Measurements from ENCODE around the gene ESPN.

The ESPN gene

DNA sequence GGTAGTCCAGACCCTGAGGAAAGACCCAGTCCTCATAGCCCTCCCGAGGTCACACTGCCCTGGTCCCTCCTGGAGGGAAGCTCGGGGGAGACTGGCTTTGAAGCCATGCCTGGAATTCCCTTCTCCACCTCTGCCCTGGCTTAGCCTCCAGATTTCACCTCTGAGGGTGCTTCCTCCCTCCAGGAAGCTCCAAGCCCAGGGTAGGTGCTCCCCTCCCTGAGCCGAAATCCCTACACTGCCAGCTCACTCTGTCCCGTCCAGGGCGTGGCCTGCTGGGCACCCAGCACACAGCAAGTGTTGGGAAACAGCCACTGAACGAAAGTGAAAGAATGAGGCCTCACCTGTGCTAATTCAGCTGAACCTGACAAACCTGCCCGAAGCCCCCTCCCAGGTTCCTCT is 47.4 kb downstream of the ESPN start:
- Histone ChIP-seq H3K27ac (ENCODE audit: low read depth, low read length) (no peak overlapping the region), H3K36me3 (ENCODE audit: control insufficient read depth in 5 of 5, insufficient read depth in 5 of 5, low read length in 5 of 5) (peaks cover 0 to 81% (median 75%) of the 10 kb centered on the region in 5 donors), H3K9me3 (ENCODE audit: control insufficient read depth in 5 of 5, low read length in 5 of 5) (no peaks in the 10 kb centered on the region), H3K4me1 (ENCODE audit: control insufficient read depth in 5 of 5, insufficient read depth in 5 of 5, low read length in 5 of 5) (no peaks in the 10 kb centered on the region), H3K9ac (ENCODE audit: low read length in 5 of 5) (no peak overlapping the region), H3K4me3 (ENCODE audit: low read depth in 1 of 5, low read length in 5 of 5) (no peak overlapping the region), H3K27me3 (ENCODE audit: control insufficient read depth in 5 of 5, insufficient read depth in 4 of 5, low read length in 5 of 5) (no peaks in the 10 kb centered on the region)

DNA sequence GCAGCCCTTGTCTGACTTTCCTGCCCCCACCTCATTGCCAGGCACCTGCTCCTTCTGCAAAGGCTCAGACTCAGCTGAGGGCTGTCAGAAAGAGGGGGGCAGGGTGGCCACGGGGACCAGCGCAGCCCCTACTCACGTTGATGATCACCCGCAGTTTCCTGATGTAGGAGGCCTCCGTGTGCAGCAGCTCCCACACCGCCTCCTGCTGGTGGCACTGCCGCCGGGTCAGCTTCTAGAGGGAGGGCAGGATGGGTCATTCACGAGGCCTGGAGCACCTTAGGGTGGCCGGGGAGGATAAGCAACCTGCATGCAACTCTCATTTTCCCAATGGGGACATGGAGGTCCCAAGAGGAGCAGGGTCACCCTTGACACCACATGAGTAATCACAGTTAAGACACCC is 47.8 kb downstream of the ESPN start:
- Histone ChIP-seq H3K4me1 (ENCODE audit: control insufficient read depth in 5 of 5, insufficient read depth in 5 of 5, low read length in 5 of 5) (no peaks in the 10 kb centered on the region), H3K4me3 (ENCODE audit: low read depth in 1 of 5, low read length in 5 of 5) (no peak overlapping the region), H3K27me3 (ENCODE audit: control insufficient read depth in 5 of 5, insufficient read depth in 4 of 5, low read length in 5 of 5) (no peaks in the 10 kb centered on the region), H3K27ac (ENCODE audit: low read depth, low read length) (no peak overlapping the region), H3K9me3 (ENCODE audit: control insufficient read depth in 5 of 5, low read length in 5 of 5) (no peaks in the 10 kb centered on the region), H3K9ac (ENCODE audit: low read length in 5 of 5) (no peak overlapping the region), H3K36me3 (ENCODE audit: control insufficient read depth in 5 of 5, insufficient read depth in 5 of 5, low read length in 5 of 5) (peaks cover 0 to 81% (median 75%) of the 10 kb centered on the region in 5 donors)

DNA sequence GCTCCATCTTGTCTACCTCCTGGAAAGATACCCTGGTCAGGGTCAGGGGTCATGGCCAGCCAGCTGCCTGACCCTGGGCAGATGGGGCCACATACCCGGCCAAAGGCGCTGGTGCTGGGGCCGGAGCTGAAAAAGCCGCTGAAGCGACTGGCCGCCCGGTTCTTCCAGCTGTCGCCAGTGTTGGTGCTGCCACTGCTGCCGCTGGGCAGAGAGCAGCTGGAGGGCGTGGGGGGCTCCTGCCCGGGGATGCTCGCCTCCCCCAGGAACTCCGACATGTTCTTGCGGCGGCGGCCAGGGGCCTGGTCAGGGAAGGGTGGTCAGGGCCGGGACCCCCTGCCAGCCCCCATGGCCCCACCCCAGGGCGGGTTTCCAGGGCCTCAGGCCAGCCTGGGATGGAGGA is 48.6 kb downstream of the ESPN start:
- Histone ChIP-seq H3K9ac (ENCODE audit: low read length in 5 of 5) (no peak overlapping the region), H3K4me1 (ENCODE audit: control insufficient read depth in 5 of 5, insufficient read depth in 5 of 5, low read length in 5 of 5) (no peaks in the 10 kb centered on the region), H3K4me3 (ENCODE audit: low read depth in 1 of 5, low read length in 5 of 5) (no peak overlapping the region), H3K27me3 (ENCODE audit: control insufficient read depth in 5 of 5, insufficient read depth in 4 of 5, low read length in 5 of 5) (no peaks in the 10 kb centered on the region), H3K36me3 (ENCODE audit: control insufficient read depth in 5 of 5, insufficient read depth in 5 of 5, low read length in 5 of 5) (peaks cover 0 to 78% (median 69%) of the 10 kb centered on the region in 5 donors), H3K27ac (ENCODE audit: low read depth, low read length) (no peak overlapping the region), H3K9me3 (ENCODE audit: control insufficient read depth in 5 of 5, low read length in 5 of 5) (no peaks in the 10 kb centered on the region)

DNA sequence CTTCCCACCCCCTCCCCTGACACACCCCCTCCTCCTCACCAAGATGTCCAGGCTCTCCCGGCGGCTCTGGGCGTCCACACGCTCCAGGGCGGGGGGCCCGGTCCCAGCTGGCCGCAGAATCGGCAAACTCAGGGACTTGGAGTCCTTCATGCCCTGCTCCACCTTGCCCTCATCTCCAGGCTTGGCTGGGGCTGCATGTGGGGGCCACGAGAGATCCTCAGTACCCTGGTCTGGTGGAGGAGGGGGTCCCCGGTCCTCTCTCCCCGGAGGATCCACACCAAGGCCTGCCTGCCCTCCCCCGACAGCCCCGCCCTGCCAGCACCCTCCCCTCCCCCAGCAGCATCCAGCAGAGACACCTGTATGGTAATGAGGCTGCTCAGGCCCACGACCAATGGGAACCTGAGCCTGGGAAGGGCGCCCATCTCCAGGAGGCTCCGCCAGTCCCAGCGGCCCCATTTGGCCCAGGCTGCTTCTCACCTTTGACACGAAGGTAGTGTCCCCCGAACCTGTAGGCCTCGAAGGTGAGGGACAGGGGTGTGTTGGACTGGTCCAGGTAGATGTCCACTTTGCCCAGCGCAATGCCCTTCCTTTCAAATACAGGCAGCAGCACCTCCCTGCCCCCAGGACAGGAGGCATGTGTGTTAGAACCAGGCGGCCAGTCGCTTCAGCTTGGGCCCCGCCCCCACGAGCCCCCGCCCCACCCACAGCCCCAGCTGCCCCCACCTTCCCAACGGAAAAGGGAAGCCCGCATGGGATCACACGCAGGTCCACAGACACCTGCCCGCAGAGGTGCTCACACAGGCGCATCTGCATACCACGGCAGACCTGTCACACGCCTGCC is 49.6 kb downstream of the ESPN start:
- Histone ChIP-seq H3K36me3 (ENCODE audit: control insufficient read depth in 5 of 5, insufficient read depth in 5 of 5, low read length in 5 of 5) (peaks cover 0 to 67% (median 58%) of the 10 kb centered on the region in 5 donors), H3K9ac (ENCODE audit: low read length in 5 of 5) (no peak overlapping the region), H3K4me3 (ENCODE audit: low read depth in 1 of 5, low read length in 5 of 5) (no peak overlapping the region), H3K27me3 (ENCODE audit: control insufficient read depth in 5 of 5, insufficient read depth in 4 of 5, low read length in 5 of 5) (no peaks in the 10 kb centered on the region), H3K9me3 (ENCODE audit: control insufficient read depth in 5 of 5, low read length in 5 of 5) (no peaks in the 10 kb centered on the region), H3K4me1 (ENCODE audit: control insufficient read depth in 5 of 5, insufficient read depth in 5 of 5, low read length in 5 of 5) (no peaks in the 10 kb centered on the region), H3K27ac (ENCODE audit: low read depth, low read length) (no peak overlapping the region)

DNA sequence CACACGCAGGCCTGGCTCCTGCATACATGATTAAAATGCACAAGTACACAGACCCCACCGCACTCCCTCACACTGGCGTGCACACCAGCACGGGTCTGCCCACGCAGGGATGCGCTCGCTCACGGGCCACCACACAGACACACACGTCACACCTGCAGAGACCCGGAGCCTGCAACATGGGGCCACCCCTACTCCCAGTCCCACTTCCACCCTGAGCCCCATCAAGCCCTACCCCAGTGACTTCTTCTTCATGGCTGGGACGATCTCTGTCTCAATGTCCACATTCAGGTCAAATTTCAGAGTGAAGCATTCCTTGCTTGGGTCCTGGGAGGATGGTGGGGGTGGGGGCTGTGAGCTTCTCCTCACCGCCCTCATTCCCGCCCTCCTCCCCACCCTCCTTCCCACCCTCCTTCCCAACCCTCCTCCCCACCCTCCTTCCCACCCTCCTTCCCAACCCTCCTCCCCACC is 50.3 kb downstream of the ESPN start:
- no peak overlapping the region for H3K4me3 ChIP-seq (ENCODE audit: low read depth in 1 of 5, low read length in 5 of 5)
- no peak overlapping the region for H3K9ac ChIP-seq (ENCODE audit: low read length in 5 of 5)
- H3K27ac ChIP-seq (ENCODE audit: low read depth, low read length), result no peak overlapping the region
- H3K4me1 ChIP-seq (ENCODE audit: control insufficient read depth in 5 of 5, insufficient read depth in 5 of 5, low read length in 5 of 5), result no peaks in the 10 kb centered on the region
- H3K27me3 ChIP-seq (ENCODE audit: control insufficient read depth in 5 of 5, insufficient read depth in 4 of 5, low read length in 5 of 5), result no peaks in the 10 kb centered on the region
- H3K9me3 ChIP-seq (ENCODE audit: control insufficient read depth in 5 of 5, low read length in 5 of 5), result no peaks in the 10 kb centered on the region
- peaks cover 0 to 61% (median 52%) of the 10 kb centered on the region in 5 donors for H3K36me3 ChIP-seq (ENCODE audit: control insufficient read depth in 5 of 5, insufficient read depth in 5 of 5, low read length in 5 of 5)

DNA sequence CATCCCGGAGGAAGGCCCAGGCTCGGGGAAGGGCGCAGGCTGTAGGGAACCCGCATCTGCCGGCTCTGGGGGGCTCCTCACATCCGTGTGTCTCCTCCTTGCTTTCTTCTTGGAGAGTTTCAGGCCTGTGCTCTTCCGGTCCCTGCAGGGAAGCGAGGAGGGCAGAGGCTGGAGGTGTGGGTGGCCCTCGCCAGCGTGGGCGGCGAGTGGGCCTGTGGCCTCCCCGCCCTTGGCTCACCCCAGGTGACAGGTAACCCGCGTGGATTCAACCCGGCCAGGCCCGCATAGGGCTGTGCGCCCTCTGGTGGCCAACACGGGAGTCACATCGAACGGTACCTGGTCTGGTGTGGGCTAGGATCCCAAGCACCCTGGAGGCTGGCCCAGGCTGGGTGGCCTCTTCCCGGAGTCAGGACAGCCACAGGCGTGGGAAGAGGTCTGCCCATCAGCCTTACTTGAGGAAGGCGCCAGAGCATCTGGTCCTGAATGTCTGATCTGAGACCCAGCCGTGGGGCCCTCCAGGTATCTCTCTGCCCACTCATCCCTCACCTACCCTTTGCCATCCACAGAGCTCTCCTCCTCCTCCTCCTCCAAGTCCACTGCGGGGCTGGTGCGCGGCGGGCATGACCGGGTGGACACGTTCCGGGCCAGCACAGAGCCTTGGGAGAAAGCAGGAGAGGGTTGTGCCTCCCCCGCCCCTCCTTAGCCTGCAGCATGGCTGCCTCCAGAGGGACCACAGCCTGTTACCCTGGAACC is 51.0 kb downstream of the ESPN start:
- Histone ChIP-seq H3K27ac (ENCODE audit: low read depth, low read length) (no peak overlapping the region), H3K36me3 (ENCODE audit: control insufficient read depth in 5 of 5, insufficient read depth in 5 of 5, low read length in 5 of 5) (peaks cover 0 to 54% (median 45%) of the 10 kb centered on the region in 5 donors), H3K9me3 (ENCODE audit: control insufficient read depth in 5 of 5, low read length in 5 of 5) (no peaks in the 10 kb centered on the region), H3K4me3 (ENCODE audit: low read depth in 1 of 5, low read length in 5 of 5) (no peak overlapping the region), H3K9ac (ENCODE audit: low read length in 5 of 5) (no peak overlapping the region), H3K27me3 (ENCODE audit: control insufficient read depth in 5 of 5, insufficient read depth in 4 of 5, low read length in 5 of 5) (no peaks in the 10 kb centered on the region), H3K4me1 (ENCODE audit: control insufficient read depth in 5 of 5, insufficient read depth in 5 of 5, low read length in 5 of 5) (no peaks in the 10 kb centered on the region)

DNA sequence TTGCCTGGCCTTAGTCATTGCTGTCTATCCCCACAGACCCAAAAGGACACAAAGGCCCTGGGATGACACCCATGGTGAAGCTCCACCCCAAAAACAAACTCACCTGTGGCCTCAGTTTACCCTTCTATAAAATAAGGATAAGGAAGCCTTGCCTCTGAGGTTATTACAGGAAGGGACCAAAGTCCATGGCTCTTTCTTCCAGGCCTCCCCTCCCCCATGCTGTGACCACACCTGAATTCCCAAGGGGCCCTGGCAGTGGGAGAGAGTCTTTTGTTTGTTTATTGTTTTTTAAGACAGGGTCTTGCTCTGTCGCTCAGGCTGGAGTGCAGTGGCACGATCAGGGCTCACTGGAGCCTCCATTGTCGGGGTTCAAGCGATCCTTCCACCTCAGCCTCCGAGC is 51.9 kb downstream of the ESPN start:
- Histone ChIP-seq H3K4me1 (ENCODE audit: control insufficient read depth in 5 of 5, insufficient read depth in 5 of 5, low read length in 5 of 5) (no peaks in the 10 kb centered on the region), H3K9ac (ENCODE audit: low read length in 5 of 5) (no peak overlapping the region), H3K9me3 (ENCODE audit: control insufficient read depth in 5 of 5, low read length in 5 of 5) (no peaks in the 10 kb centered on the region), H3K27ac (ENCODE audit: low read depth, low read length) (no peak overlapping the region), H3K4me3 (ENCODE audit: low read depth in 1 of 5, low read length in 5 of 5) (no peak overlapping the region), H3K27me3 (ENCODE audit: control insufficient read depth in 5 of 5, insufficient read depth in 4 of 5, low read length in 5 of 5) (no peaks in the 10 kb centered on the region), H3K36me3 (ENCODE audit: control insufficient read depth in 5 of 5, insufficient read depth in 5 of 5, low read length in 5 of 5) (peaks cover 0 to 47% (median 37%) of the 10 kb centered on the region in 5 donors)

DNA sequence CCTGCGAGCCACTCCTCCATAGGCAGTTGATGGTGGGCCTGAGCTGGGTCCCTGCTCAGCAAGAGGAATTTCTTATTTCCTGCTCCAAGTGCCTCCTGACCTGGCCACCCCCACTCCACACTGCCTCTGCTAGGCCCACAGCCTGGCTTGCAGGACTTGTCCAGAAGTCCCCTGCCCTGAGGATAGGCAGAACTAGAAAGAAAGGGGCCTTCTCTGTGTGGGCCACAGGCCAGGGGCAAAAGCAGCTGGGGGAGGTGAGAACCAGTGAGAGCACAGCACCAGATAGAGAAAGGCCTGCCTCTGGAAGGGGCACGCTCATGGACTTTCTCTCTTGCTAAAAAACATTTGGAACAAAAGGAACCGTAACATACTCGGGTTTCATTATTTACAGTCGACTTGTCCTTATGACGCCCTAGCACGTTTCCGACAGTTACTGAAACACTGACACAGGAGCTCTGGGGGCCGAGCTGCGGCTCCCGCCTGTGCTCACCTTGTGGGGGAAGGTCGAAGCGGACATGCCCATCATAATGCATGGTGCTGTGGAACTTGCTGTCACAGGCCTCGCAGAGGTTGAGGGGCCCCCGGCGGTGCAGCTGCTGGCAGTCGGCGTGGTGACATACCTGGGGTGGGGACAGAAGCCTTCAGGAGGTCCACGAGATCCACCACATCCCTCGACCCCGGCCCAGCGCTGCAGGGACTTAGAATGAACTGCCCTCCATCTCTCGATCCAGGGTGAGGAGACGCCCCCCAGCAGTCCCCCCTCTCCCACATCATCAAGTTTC is 52.7 kb downstream of the ESPN start:
- no peak overlapping the region for H3K9ac ChIP-seq (ENCODE audit: low read length in 5 of 5)
- no peaks in the 10 kb centered on the region for H3K27me3 ChIP-seq (ENCODE audit: control insufficient read depth in 5 of 5, insufficient read depth in 4 of 5, low read length in 5 of 5)
- peaks cover 0 to 40% (median 30%) of the 10 kb centered on the region in 5 donors for H3K36me3 ChIP-seq (ENCODE audit: control insufficient read depth in 5 of 5, insufficient read depth in 5 of 5, low read length in 5 of 5)
- no peaks in the 10 kb centered on the region for H3K9me3 ChIP-seq (ENCODE audit: control insufficient read depth in 5 of 5, low read length in 5 of 5)
- H3K27ac ChIP-seq (ENCODE audit: low read depth, low read length), result no peak overlapping the region
- no peaks in the 10 kb centered on the region for H3K4me1 ChIP-seq (ENCODE audit: control insufficient read depth in 5 of 5, insufficient read depth in 5 of 5, low read length in 5 of 5)
- H3K4me3 ChIP-seq (ENCODE audit: low read depth in 1 of 5, low read length in 5 of 5), result no peak overlapping the region

DNA sequence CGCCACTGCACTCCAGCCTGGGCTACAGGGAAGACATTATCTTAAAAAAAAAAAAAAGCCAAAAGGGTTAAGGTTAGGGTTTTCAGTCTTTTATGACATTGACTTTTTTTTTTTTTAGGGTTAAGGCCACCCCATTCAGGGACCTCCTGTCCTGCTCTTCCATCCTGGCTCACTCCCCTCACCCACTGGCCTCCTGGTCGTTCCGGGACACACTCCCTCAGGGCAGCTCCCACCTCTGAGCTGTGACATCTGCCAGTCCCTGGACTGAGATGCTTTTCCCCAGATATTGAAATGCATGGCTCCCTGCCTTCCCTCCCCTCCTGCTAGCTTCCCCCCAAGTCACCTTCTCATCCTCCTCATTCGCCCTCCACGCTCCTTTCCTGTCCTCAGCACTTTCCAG is 57.2 kb downstream of the ESPN start:
- H3K9me3 ChIP-seq (ENCODE audit: control insufficient read depth in 5 of 5, low read length in 5 of 5), result no peaks in the 10 kb centered on the region
- no peak overlapping the region for H3K4me3 ChIP-seq (ENCODE audit: low read depth in 1 of 5, low read length in 5 of 5)
- no peak overlapping the region for H3K27ac ChIP-seq (ENCODE audit: low read depth, low read length)
- peaks cover 0 to 11% (median 0%) of the 10 kb centered on the region in 5 donors for H3K27me3 ChIP-seq (ENCODE audit: control insufficient read depth in 5 of 5, insufficient read depth in 4 of 5, low read length in 5 of 5)
- H3K9ac ChIP-seq (ENCODE audit: low read length in 5 of 5), result no peak overlapping the region
- peaks cover 0 to 23% (median 22%) of the 10 kb centered on the region in 5 donors for H3K4me1 ChIP-seq (ENCODE audit: control insufficient read depth in 5 of 5, insufficient read depth in 5 of 5, low read length in 5 of 5)
- peaks cover 0 to 12% (median 7%) of the 10 kb centered on the region in 5 donors for H3K36me3 ChIP-seq (ENCODE audit: control insufficient read depth in 5 of 5, insufficient read depth in 5 of 5, low read length in 5 of 5)

Data from subcutaneous abdominal adipose tissue (tissue), 5 donors.